CD4-positive, alpha-beta T cell treated with Interleukin-1 beta for 1 hour (primary cell): Measurements from ENCODE around the gene ETHE1.
"Not testable (repeated sequence)": the region's sequence is repeated elsewhere in the genome, so short reads cannot be mapped to it uniquely, and the experiment has no call there.

Experiments
- DNase-seq, 2 donors: peaks; one replicate each; pipeline ENCODE4 v3.0.0-alpha.2; 2020 to 2022

Gene ETHE1

GRCh38 chr19:43522929-43523328 is 4.1 kb downstream of the ETHE1 start:
- DNase-seq: no peak

- DNase-seq: peak; percentile 76 to 81
Measured at GRCh38 chr19:43519436-43520088, 7.4 kb downstream of the ETHE1 start.

GRCh38 chr19:43518051-43518450 is 8.9 kb downstream of the ETHE1 start:
- no peak for DNase-seq

- not testable (repeated sequence) for DNase-seq
Measured at GRCh38 chr19:43512399-43512798, 14.6 kb downstream of the ETHE1 start.

- no peak for DNase-seq
Measured at GRCh38 chr19:43511324-43511723, 15.7 kb downstream of the ETHE1 start.

- no peak for DNase-seq
Measured at GRCh38 chr19:43510713-43511112, 16.3 kb downstream of the ETHE1 start.

- DNase-seq: no peak
Measured at GRCh38 chr19:43507880-43508279, 19.1 kb downstream of the ETHE1 start.

GRCh38 chr19:43506629-43507028 is 20.4 kb downstream of the ETHE1 start:
- no peak for DNase-seq

GRCh38 chr19:43505941-43506340 is 21.1 kb downstream of the ETHE1 start:
- no peak for DNase-seq

GRCh38 chr19:43505186-43505456 is 21.9 kb downstream of the ETHE1 start:
- no peak for DNase-seq

GRCh38 chr19:43504426-43505185 is 22.4 kb downstream of the ETHE1 start, which contains the start of gene PHLDB3:
Gene PHLDB3 (minus strand): TSS chr19:43504746. CDS start chr19:43504118, 628 bp downstream.
- DNase-seq: peak; percentile 61 to 62

- DNase-seq: peak; percentile 98 to 99
Measured at GRCh38 chr19:43503501-43504425, 23.2 kb downstream of the ETHE1 start.

GRCh38 chr19:43502419-43502976 is 24.5 kb downstream of the ETHE1 start:
- no peak for DNase-seq

GRCh38 chr19:43501661-43502418 is 25.2 kb downstream of the ETHE1 start:
- DNase-seq: no peak

GRCh38 chr19:43499042-43499441 is 28.0 kb downstream of the ETHE1 start:
- DNase-seq: no peak

- DNase-seq: no peak
Measured at GRCh38 chr19:43498233-43498842, 28.7 kb downstream of the ETHE1 start.

- DNase-seq: no peak
Measured at GRCh38 chr19:43496960-43497359, 30.0 kb downstream of the ETHE1 start.

GRCh38 chr19:43495082-43495481 is 31.9 kb downstream of the ETHE1 start:
- no peak for DNase-seq

GRCh38 chr19:43490759-43491158 is 36.2 kb downstream of the ETHE1 start:
- no peak for DNase-seq

GRCh38 chr19:43489979-43490599 is 36.9 kb downstream of the ETHE1 start:
- no peak for DNase-seq

- DNase-seq: no peak
Measured at GRCh38 chr19:43489310-43489709, 37.7 kb downstream of the ETHE1 start.
